Activated T-cell treated with anti-CD3 and anti-CD28 coated beads for 4 hours (primary cell): ENCODE results near the gene SMG7.
A peak's percentile ranks its signal among the peaks of the same experiment; 100 is the strongest.
"Not testable (repeated sequence)": the region's sequence is repeated elsewhere in the genome, so short reads cannot be mapped to it uniquely, and the experiment has no call there.

ENCODE experiments used
- DNase-seq: peaks from one replicate; pipeline ENCODE4 v3.0.0-alpha.2; 2020

The SMG7 gene, protein sequence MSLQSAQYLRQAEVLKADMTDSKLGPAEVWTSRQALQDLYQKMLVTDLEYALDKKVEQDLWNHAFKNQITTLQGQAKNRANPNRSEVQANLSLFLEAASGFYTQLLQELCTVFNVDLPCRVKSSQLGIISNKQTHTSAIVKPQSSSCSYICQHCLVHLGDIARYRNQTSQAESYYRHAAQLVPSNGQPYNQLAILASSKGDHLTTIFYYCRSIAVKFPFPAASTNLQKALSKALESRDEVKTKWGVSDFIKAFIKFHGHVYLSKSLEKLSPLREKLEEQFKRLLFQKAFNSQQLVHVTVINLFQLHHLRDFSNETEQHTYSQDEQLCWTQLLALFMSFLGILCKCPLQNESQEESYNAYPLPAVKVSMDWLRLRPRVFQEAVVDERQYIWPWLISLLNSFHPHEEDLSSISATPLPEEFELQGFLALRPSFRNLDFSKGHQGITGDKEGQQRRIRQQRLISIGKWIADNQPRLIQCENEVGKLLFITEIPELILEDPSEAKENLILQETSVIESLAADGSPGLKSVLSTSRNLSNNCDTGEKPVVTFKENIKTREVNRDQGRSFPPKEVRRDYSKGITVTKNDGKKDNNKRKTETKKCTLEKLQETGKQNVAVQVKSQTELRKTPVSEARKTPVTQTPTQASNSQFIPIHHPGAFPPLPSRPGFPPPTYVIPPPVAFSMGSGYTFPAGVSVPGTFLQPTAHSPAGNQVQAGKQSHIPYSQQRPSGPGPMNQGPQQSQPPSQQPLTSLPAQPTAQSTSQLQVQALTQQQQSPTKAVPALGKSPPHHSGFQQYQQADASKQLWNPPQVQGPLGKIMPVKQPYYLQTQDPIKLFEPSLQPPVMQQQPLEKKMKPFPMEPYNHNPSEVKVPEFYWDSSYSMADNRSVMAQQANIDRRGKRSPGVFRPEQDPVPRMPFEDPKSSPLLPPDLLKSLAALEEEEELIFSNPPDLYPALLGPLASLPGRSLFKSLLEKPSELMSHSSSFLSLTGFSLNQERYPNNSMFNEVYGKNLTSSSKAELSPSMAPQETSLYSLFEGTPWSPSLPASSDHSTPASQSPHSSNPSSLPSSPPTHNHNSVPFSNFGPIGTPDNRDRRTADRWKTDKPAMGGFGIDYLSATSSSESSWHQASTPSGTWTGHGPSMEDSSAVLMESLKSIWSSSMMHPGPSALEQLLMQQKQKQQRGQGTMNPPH

DNA sequence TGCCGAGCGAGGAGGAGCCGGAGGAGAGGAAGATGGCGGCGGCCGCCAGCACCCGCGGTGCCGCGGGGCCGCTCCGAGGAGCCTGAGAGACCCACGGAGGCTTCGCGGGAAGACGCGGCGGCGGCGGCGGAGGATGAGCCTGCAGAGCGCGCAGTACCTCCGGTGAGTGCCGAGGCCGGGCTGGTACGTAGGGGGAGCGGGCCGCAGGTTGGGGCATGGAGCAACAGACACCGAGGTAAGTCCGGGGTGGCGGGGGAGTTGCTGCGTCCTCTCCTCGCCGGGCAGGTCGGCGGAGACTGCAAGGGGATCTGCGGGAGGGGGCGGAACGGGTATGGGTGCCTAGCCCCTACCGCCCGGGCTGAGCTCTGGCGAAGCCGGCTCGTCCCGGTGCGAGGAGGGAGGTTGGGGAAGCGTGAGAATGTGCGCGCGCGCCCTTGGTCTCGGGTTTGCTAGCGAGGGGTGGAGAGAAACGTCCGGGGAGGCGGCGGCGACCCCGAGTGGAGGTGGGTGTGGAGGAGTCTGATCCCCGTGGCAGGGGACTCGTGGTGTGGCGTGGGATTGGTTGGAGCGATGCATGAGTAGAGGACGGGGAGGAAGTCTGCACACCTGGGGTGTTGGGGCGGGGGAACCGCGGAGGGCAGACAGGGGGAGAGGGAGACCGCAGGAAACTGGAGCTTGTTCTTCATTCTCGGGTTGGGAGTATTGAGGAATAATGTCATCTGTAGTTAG is at the start of gene SMG7:
SMG7 (plus strand) TSS at position 12 of the 729 bp plus-strand sequence; CDS start at position 134, 122 bp downstream.
- DNase-seq = peak; percentile 42

DNA sequence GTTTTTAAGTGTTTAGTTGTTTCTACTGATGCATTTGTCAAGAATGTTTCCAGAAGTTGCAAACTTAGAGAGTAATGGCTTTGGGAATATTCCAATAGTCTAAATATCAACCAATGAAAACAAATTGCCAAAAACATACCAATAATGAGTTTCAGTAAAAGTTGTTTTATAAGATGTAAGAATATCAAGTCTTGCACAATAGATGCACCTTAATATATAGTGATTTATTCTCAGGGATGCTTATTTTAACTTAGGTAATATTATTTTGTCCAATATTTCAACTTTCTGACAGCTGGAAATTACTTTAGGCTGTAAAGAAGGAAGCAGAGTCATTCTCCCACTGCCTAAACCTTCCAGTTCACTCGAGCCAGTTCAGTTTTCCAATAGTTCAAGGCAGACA is 48.8 kb upstream of the SMG7 start:
- DNase-seq = no peak

DNA sequence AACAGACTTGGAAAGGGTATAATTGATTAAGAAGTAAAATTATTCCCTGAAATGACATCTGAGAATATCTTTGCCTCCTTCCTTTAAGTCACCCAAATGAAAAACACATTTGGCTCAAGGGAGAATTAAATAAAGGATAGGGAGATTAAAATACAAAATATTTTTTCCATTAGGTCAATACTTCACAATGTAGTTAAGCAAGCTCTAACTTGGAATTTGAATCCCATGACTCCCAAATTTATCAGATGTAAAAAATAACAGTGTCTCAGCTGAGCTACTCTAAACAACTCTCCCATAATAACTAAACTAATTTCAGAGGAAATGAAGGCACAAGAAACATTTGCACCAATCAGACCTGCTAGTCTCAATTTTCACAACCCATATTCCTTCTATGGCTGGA is 47.6 kb upstream of the SMG7 start:
- no peak for DNase-seq

DNA sequence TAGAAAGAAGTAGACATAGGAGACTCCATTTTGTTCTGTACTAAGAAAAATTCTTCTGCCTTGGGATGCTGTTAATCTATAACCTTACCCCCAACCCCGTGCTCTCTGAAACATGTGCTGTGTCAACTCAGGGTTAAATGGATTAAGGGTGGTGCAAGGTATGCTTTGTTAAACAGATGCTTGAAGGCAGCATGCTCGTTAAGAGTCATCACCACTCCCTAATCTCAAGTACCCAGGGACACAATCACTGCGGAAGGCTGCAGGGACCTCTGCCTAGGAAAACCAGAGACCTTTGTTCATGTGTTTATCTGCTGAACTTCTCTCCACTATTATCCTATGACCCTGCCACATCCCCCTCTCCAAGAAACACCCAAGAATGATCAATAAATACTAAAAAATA is 44.7 kb upstream of the SMG7 start:
- DNase-seq = not testable (repeated sequence)

DNA sequence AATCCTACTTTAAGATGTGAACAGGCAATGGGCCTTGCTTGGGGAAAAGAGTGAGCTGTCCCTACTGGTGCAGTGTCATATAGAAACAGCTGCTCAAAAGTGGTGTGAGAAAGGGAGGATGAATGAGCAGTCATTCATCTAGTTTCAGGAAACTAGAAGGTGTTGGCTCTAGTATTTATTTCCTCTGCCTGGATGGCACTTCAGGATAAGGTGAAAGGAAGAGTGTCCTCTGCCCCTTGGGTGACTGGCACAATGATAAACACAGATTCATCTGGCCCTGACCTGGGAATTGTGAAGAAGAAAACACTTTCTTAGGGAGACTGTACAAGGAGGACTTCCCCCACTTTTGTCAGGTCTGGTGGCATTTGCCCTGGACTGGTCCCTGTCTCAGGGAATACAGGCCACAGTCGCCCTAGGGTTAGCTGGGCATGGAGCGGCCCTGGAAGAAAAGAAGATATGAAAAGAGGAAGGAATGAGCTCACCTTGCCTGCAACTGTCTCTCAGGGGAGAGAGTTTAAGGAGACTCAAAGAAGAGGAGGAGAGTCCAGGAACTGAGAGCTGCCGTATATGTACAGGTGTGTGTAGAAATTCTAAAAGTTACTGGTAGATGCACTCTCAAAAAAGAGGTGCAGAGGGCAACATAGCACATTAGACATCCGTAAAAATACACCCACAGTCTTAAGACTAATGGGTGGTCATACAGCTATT is 40.3 kb upstream of the SMG7 start:
- DNase-seq = no peak

DNA sequence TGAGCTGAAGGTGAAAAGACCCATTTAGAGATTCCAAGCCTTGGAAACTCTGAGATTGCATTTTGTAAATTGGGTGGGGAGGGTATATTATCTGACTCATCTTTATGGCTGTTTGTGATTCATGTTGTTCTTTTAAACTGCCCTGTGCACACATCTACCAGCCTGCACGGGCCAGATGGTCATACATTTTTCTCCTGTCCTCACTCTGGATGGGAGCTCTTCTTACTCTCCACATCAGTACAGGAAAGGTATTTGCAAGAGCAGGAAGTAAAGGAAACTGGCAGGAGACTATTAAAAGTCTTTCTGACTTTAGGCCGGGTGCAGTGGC is 39.8 kb upstream of the SMG7 start:
- no peak for DNase-seq

DNA sequence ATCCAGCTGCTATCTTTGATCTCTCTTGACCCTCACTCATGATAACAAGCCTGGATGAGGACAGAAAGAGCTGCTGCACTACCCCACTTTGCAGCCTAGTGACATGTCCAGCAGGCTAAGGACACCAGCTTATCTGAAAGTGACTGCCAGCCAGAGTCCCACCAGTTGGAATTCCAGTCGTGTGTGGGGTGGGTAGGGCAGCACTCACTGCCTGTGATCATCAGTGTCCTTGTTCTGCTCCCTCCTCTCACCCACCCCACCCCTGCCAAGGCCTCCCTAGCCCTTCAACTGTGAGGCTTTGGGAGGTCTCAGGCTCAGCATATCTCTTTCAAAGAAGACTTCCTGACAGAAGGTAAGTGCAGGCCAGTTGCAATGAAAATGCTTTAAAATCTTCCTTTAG is 38.6 kb upstream of the SMG7 start:
- no peak for DNase-seq

DNA sequence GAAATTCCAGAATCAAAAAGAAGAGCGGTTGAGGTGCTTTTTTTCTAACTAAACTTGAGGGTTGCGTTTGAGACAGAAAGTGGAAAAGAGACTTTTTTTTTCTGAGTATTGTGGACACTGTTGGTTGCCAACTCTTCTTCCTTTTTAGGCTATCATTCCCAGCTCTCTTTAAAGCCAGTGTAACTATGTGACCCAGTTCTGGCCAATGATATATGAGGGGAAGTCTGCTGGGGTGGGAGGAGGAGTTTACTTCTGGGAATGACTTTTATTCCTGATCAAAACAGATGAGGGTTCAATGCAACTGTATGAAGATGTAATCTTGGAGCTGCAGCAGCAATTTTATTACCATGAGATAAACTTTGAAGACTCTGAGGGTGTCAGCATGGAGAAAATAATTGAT is 36.8 kb upstream of the SMG7 start:
- no peak for DNase-seq

DNA sequence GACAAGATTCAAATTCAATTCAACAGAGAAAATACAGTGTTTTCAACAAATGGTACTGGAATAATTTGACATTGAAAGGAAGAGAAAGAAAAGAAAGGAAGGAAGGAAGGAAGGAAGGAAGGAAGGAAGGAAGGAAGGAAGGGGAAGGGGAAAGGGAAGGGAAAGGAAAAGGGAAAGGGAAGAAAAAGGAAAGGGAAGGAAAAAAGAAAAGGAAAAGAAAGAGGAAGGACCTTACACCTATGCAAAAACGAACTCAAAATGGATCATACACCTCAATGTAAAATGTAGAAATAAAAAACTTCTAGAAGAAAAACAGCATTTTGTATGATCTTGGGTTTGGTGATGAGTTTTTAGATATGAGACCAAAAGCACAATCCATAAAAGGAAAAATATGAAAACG is 34.2 kb upstream of the SMG7 start:
- no peak for DNase-seq

DNA sequence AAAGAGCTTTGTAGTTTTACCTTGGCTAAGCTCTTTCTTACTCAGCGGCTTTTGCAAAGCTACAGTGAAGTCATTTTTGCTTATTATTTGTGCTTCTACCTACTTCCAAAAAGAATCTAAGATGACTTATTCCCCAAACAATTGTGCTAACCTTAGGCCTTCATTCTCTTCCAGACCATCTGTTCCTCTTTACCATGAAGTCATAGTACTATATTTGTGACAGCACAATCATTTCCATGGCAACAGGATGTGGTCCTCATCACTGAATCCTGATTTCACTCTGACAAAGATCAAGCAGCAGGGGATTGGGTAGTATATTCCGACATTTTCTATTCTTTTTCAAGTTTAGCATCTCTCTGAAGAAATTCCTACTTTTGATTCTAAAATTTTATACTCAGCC is 29.3 kb upstream of the SMG7 start:
- DNase-seq = no peak

DNA sequence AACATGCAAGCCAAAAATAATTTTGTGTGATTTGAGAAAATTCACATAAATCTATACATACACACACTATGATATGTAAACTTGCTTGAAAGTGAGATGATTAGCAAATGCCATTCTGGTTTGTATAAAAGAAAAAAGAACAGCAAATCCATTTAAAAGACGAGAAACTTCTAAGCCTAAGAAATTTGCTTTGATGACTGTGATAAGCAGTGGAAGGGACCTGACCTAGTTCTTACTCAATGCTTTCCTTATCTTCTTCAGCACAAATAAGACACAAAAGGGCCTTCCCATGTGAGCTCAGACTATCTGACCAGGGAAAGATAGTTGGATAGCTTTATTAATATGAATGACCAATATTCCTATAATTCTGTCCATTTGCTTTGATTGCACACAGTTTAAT is 28.8 kb upstream of the SMG7 start:
- no peak for DNase-seq

DNA sequence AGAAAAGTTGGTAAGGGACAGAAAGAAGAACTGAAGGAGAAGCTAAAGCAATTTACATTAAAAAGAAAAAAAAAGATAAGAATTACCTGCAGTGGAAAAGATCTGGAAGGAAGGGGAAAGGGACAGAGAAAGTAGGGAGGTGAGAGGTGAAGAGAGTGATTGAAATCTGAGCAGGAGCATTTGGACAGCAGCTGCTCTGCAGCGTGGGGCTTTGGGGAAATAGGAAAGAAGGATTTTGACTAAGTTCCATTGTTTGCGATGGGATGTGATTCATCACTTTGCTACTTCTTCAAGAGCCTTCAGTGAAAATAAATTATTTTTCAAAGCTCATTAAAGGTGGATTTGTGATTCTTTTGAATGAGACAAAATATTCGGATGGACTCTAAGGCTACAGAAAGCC is 28.1 kb upstream of the SMG7 start:
- no peak for DNase-seq

DNA sequence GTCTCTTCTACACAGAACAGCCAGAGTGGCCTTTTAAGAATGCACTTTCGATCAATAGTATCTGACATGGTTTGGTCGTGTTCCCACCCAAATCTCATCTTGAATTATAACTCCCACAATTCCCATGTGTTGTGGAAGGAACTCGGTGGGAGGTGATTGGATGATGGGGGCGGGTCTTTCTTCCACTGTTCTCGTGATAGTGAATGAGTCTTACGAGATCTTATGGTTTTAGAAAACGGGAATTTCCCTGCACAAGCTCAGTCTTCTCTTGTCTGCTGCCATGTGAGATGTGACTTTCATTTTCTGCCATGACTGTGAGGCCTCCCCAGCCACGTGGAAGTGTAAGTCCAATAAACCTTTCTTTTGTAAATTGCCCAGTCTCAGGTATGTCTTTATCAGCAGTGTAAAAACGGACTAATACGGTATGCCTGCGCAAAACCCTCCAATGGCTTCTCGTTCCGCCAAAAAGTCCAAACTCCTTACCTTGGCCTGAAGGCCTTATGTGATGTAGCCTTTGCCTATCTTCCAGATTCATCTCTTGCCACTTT is 23.0 kb upstream of the SMG7 start:
- DNase-seq = no peak

DNA sequence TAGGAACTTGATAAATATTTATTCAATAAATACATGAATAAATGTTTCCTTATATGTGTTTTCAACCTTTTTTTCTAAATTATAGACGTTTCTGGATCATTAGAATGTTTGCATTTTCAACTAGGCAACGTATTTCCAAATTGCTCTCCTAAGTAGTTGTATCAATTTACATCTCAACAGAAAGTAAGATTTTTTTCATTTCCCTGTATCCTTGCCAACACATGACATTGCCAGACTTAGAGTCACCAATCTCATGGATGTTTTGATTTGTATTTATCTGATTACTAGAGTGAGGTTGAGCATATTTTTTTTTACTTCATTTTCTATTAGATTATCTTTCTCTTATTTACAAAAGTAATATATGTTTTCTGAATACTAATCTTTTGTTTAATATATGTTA is 22.2 kb upstream of the SMG7 start:
- DNase-seq = no peak

DNA sequence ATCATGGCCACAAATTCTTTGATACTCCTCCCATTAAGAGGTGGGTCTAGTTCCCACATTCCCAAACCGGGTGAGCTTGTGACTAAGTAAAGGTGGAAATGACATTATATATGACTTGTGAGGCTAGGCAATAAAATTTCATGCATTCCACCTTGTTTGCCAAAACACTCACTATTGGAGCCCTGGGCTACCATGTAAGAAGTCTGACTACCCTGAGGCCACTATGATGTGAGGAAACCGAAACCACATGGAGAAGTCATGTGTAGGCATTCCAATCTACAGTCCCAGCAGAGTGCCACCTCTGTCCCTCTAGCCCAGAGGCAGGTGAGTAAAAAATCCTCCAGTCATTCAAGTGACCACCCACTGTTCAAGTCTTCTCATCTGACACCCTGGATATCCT is 17.9 kb upstream of the SMG7 start:
- DNase-seq = no peak

DNA sequence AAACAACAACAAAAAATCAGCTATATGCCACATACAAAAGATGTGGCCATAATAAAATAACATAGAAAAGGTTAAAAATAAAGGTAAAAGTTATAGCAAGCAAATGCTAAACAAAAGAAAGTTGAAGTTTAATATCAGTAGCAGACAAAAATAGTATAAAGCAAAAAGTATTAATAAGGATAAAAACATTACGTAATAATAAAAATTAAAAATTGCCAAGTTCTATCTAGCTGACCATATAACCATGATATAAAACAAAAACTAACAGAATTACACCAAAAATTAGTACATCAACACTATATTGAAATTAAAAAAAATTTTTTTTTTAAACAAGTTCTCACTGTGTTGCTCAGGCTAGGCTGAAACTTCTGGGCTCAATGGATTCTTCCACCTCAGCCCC is 15.5 kb upstream of the SMG7 start:
- DNase-seq = no peak

DNA sequence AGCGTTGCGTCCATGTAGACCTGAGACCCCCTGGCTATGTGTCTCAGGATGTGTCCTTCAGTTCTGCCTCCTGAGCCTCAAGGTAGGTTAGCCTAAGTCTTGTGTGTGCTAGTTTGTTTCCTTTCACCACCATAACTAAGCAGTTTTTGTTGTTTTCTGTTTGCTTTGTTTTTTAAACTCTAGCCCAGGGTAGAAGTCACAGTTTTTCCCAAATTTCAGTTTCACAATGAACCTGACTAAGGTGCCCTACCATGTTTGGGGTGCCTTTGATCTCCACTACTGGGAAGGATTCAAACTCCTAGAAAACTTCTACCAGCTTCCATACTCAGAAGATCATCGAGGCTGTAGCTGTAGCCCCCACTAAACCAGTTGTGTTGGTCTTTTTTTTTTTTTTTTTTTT is 14.8 kb upstream of the SMG7 start:
- no peak for DNase-seq

DNA sequence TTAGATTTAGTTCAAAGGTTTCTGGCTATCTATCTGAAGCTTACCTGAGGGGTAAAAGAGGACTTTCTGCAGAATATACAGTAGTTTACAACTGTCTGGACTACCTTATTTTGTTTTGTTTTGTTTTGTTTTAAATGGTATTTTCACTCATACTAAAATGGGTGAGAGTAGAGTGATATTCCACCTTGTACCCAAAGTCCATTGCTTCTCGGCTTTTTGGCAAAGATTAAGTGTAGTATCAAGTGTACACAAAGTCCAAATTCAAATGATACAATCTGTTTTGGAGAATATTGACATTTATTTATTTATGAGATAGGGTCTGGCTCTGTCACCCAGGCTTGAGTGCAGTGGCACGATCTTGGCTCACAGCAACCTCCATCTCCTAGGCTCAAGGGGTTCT is 11.7 kb upstream of the SMG7 start:
- no peak for DNase-seq

DNA sequence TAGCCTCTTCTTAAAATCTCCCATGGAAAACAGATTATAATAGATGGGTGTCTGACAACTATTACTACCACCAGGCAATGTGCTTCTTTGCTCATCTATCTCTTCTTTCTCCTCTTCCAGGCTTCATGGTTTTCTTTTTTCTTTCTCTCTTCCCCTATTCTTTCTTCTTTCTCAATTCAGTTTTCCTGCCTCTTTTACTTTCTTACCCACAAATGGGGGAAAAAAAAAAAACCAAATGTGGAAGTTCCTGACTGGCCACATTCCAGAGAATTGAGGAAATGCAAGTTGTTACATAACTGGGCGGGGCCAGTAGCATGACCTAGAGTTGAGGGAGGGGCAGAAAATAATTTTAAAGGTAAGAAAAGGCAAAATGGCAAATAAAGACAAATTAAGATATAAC is 10.9 kb upstream of the SMG7 start:
- no peak for DNase-seq

DNA sequence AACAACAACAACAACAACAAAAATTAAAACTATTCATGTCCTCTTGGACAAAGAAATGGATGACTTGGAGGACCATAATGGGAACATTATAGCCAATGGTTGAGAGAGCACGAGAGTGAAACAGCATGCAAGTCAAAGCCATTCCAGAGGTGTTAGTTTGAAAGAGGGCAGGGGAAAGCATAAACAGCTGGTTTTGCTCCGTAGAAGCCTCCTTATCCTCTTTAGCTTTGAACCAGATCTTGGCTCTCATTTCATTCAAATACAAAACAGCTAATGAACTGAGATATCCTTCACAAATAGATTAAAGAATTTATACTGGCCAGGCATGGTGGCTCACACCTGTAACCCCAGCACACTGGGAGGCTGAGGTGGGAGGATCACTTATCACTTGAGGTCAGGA is 8.7 kb upstream of the SMG7 start:
- DNase-seq = no peak

DNA sequence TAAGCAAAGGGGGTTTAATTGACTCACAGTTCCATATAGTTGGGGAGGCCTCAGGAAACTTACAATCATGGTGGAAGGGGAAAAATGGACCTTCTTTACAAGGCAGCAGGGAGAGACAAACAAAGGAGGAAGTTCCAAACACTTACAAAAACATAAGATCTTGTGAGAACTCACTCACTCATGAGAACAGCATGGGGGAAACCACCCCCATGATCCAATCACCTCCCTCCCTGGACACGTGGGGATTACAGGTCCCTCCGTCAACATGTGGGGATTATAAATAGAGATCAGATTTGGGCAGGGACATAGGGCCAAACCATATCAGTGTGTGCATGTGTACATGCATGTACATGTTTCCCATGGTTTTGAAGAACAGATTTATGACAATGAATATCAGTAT is 5.5 kb upstream of the SMG7 start:
- no peak for DNase-seq

DNA sequence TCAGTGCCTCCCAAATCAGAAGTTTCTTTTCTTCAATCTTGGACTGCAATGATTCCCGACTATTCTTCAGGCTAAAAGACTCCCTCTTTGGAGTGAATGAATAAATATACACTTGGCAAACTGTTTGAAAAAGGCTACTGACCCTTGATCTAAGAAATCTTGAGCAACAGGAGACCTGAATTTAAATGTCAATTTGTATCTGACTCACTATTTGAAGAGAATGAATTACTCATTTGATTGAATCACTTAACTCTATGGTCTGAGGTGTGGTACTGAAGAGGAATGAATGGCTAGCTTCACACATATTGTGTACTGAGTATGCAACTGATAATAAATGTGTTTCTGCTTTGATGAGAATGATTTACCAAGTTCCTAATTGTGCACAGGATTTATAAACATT is 4.6 kb upstream of the SMG7 start:
- DNase-seq = no peak
